ENCODE data around the gene MKKS. TPM values are rescaled to one million over a fixed set of nuclear protein-coding genes. Genes with fewer than 3 reads are reported as not detected.

The MKKS gene
- total and polyA plus RNA-seq, 2 donors (not counting 1 experiment from before 2014, with no cell fraction given) = 6.0 to 12.6 TPM

- ChIA-PET POLR2A (no interaction called here), CTCF (no interaction called here)
- peaks cover 27% of the 10 kb centered on the region for H3K27me3 Mint-ChIP-seq
- DNase-seq = no peak
- no peak overlapping the region for H3K4me3 Mint-ChIP-seq
- Histone ChIP-seq H4K20me1 (ENCODE audit: control insufficient read depth, insufficient read depth, low read length, poor library complexity, severe bottlenecking) (no peaks in the 10 kb centered on the region), H2AFZ (ENCODE audit: insufficient read depth, low read depth, low read length, poor library complexity, severe bottlenecking) (no peak overlapping the region), H3K9me3 (ENCODE audit: control extremely low read depth in 1 of 3, control insufficient read depth in 2 of 3, insufficient read depth in 1 of 3, low read length in 2 of 3) (peaks cover 0 to 3% (median 0%) of the 10 kb centered on the region in 3 donors), H3K4me1 (ENCODE audit: control insufficient read depth in 2 of 2, insufficient read depth in 2 of 2, low read length in 2 of 2) (no peaks in the 10 kb centered on the region), H3K27ac (ENCODE audit: low read length in 2 of 2) (no peak overlapping the region), H3K36me3 (replicated peaks in 1 of 2; ENCODE audit: control extremely low read depth in 1 of 2, control insufficient read depth in 1 of 2, extremely low read depth in 1 of 2, insufficient read depth in 2 of 2, low read length in 1 of 2) (no peaks in the 10 kb centered on the region), H3K4me2 (replicated peaks; ENCODE audit: low read depth, low read length, poor library complexity, severe bottlenecking) (no peak overlapping the region), H3K4me3 (ENCODE audit: control extremely low read depth in 1 of 5, extremely low read depth in 1 of 5, insufficient read depth in 1 of 5, low read depth in 2 of 5, low read length in 4 of 5) (no peak overlapping the region), H3K27me3 (replicated peaks in 1 of 4; ENCODE audit: control extremely low read depth in 1 of 4, control insufficient read depth in 3 of 4, insufficient read depth in 4 of 4, low read length in 3 of 4) (peaks cover 0 to 5% (median 0%) of the 10 kb centered on the region in 4 experiments), H3K9ac (ENCODE audit: low read length) (no peak overlapping the region), H3K79me2 (ENCODE audit: control insufficient read depth, insufficient read depth, low read length) (no peaks in the 10 kb centered on the region)
- no peak overlapping the region for H3K27ac Mint-ChIP-seq
- WGBS (ENCODE audit: insufficient coverage) = 8% methylated on average over 1 of the region's 2 CpGs
- peaks cover 6% of the 10 kb centered on the region for H3K9me3 Mint-ChIP-seq (ENCODE audit: insufficient read depth)
- ATAC-seq (ENCODE audit: low read depth) = no peak
- TF ChIP-seq EZH2 (IDR thresholded peaks at IDR 0.05; ENCODE audit: borderline replicate concordance, insufficient read depth, low read depth, low read length, poor library complexity, severe bottlenecking) (no peak), CTCF (IDR thresholded peaks at IDR 0.05) (no peak)
- intact Hi-C loops (cut with micrococcal nuclease) = no loop called here
- H3K4me1 Mint-ChIP-seq = no peaks in the 10 kb centered on the region
Observed at GRCh38 chr20:10374036-10374435, 60.0 kb downstream of the MKKS start.

- no peaks in the 10 kb centered on the region for H3K4me1 ChIP-seq (ENCODE audit: control insufficient read depth in 2 of 2, insufficient read depth in 2 of 2, low read length in 2 of 2)
- H3K9me3 Mint-ChIP-seq (ENCODE audit: insufficient read depth) = peaks cover 5% of the 10 kb centered on the region
- H3K4me3 ChIP-seq (ENCODE audit: control extremely low read depth in 1 of 5, extremely low read depth in 1 of 5, insufficient read depth in 1 of 5, low read depth in 2 of 5, low read length in 4 of 5) = no peak overlapping the region
- H3K9me3 ChIP-seq (ENCODE audit: control extremely low read depth in 1 of 3, control insufficient read depth in 2 of 3, insufficient read depth in 1 of 3, low read length in 2 of 3) = peaks cover 0 to 3% (median 0%) of the 10 kb centered on the region in 3 donors
- H3K4me2 ChIP-seq (replicated peaks; ENCODE audit: low read depth, low read length, poor library complexity, severe bottlenecking) = no peak overlapping the region
- POLR2A ChIA-PET = no interaction called here
- H3K36me3 ChIP-seq (replicated peaks in 1 of 2; ENCODE audit: control extremely low read depth in 1 of 2, control insufficient read depth in 1 of 2, extremely low read depth in 1 of 2, insufficient read depth in 2 of 2, low read length in 1 of 2) = no peaks in the 10 kb centered on the region
- H3K4me1 Mint-ChIP-seq = no peaks in the 10 kb centered on the region
- H3K27ac ChIP-seq (ENCODE audit: low read length in 2 of 2) = no peak overlapping the region
- DNase-seq (no peak), ATAC-seq (ENCODE audit: low read depth) (no peak)
- no peak overlapping the region for H3K9ac ChIP-seq (ENCODE audit: low read length)
- peaks cover 29% of the 10 kb centered on the region for H3K27me3 Mint-ChIP-seq
- H3K27me3 ChIP-seq (replicated peaks in 1 of 4; ENCODE audit: control extremely low read depth in 1 of 4, control insufficient read depth in 3 of 4, insufficient read depth in 4 of 4, low read length in 3 of 4) = peaks cover 0 to 5% (median 0%) of the 10 kb centered on the region in 4 experiments
- CTCF ChIA-PET = no interaction called here
- intact Hi-C loops (cut with micrococcal nuclease) = no loop called here
- H2AFZ ChIP-seq (ENCODE audit: insufficient read depth, low read depth, low read length, poor library complexity, severe bottlenecking) = no peak overlapping the region
- H3K27ac Mint-ChIP-seq = no peak overlapping the region
- no peaks in the 10 kb centered on the region for H4K20me1 ChIP-seq (ENCODE audit: control insufficient read depth, insufficient read depth, low read length, poor library complexity, severe bottlenecking)
- H3K79me2 ChIP-seq (ENCODE audit: control insufficient read depth, insufficient read depth, low read length) = no peaks in the 10 kb centered on the region
- TF ChIP-seq EZH2 (IDR thresholded peaks at IDR 0.05; ENCODE audit: borderline replicate concordance, insufficient read depth, low read depth, low read length, poor library complexity, severe bottlenecking) (no peak), CTCF (IDR thresholded peaks at IDR 0.05) (no peak)
- H3K4me3 Mint-ChIP-seq = no peak overlapping the region
Observed at GRCh38 chr20:10371467-10371866, 62.6 kb downstream of the MKKS start.
